DMS114 treated with DMSO at 0.1 percent for 48 hours (cell line): ENCODE data around the gene KCNAB3.

ENCODE experiments used
- DNase-seq: peaks from one replicate; lab custom pipeline; 2025; ENCODE audit not compliant: unreplicated experiment; lab: John Stamatoyannopoulos, UW

The KCNAB3 gene

DNA sequence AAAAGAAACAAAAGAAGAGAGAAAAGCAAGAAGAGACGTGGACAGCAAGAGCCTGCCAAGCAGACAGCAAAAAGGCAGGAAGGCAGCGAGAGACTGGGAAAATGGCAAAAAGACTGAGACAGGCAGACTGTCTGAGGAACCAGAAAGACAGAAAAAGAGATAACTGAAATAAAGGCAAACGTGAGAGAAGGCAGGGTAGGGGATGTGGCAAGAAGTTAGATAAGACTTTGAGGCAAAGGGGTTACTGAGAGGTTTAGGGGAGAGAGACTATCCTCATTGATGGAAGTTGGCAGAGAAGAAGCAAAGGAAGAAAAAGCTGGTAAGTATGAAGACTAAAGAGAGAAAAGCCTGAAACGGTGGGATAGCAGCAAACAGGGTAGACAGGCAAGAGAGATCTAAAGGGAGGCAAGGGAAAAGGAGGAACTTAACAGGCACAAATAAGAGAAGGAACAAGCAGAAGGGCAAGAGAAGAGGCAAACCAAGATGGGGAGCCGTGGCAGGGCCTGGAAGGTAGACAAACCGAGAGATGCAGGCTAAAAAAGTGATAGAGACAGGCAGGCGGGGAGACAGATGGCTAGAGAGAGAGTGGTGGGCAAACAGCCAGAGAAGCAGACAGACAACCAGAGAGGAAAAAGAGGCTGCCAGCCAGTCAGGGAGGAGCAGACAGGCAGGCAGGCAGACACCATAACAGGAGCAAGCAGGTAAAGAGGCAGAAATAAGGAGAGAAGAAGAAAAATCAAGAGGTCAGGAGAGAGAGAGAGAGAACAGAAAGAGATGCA lies 48.2 kb downstream of the KCNAB3 start:
- no peak for DNase-seq

DNA sequence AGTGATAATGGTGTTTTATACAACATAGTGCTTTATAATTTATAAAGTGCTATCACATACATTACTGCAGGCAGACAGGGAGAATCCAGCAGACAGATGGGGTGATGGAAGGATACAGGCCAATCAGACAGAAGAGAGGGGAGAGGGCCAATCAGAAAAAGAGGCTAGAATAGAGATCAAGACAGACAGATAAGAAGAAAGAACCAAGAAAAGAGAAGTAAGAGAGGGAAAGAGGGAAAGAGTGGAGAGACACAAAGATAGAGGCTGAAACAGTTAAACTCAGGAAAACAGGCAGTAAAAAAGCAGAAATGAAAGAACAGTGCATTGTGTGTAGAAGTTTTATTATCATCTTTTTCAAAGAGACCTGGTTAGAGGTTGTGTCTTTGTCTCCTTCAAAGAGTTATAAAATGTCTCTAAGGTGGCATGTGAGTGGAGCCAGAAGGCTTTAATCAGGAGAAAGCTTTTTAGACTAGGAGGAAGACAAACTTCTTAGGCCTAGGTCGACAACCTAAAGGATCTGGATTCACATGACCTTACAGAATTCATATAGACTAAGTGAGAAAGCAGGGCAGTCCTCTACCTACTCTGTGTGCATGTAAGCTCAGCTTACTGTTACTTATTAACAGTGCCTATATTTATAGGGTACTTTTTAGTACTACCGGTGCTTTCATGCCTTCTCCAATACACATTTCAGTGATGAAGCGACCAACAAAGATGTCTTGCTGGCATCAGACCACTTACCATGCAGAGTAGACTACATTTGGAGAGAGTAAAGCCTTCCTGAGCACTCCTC lies 49.4 kb downstream of the KCNAB3 start:
- DNase-seq = no peak

DNA sequence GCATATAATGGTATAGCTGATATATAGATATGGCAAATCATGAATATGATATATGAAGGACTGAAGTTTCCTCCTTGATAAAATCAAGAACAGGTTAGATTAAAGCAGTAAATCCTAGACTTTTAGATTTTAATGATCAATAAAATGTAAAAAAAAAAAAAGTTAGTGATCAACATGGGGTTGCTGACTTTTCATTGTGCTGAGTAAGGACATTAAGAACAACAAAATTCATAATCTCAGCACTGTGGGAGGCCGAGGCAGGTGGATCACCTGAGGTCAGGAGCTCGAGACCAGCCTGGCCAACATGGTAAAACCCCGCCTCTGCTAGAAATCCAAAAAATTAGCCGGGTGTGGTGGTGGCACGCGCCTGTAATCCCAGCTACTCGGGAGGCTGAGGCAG lies 51.4 kb downstream of the KCNAB3 start:
- no peak for DNase-seq

DNA sequence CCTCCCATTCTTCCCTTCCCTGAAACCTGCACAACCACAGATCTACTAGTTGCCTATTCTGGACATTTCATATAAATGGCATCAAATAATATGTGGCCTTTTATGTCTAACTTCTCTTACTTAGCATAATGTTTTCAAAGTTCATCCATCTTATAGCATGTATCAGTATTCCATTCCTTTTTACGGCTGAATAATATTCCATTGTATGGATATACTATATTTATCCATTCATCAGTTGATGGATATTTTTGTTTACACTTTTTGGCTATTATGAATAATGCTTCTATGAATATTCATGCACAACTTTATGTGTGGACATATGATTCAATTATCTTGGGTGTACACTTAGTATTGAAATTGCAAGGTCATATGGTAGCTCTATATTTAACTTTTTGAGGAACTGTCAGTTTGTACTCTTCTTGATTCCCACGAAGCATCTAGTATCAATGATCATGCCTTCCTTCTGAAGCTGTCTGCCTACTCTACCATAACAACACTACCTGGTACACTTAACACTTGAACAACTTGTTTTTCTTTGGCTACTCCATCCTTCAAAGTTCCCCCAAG lies 53.8 kb downstream of the KCNAB3 start:
- DNase-seq = no peak

DNA sequence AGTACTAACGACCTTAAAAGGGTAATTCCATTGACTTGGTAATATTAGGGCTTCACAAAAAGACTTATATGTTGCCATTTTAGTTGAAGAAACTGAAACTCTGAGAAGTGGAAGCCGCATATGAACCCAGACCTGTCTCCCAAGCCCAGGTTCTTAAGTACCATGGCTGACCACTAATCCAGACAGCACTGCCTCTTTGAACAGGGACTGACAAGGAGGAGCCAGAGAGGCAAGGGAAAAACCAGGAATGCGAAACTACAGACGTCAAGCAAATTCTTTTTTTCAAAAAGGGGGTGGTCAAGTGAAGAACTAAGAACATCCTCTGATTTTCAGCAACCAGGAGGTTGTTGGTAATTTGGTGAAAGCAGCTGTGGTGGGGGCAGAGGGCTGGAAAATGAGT lies 56.6 kb downstream of the KCNAB3 start:
- no peak for DNase-seq
